SK-N-SH (cell line): Measurements from ENCODE around the gene EDA2R.

Experiments used
- ELF1 ChIP-seq: IDR thresholded peaks from 2 replicates; pipeline ENCODE4 v1.4.0; 2012
- EP300 ChIP-seq, 2 experiments: IDR thresholded peaks; 2 replicates each; pipeline versions ENCODE4 v1.4.0 to v1.6.1; 2012; ENCODE audit warnings: borderline replicate concordance in 1 of 2, low read depth in 1 of 2, low read length in 1 of 2
- NFIC ChIP-seq: IDR thresholded peaks from 2 replicates; pipeline ENCODE4 v1.4.0; 2012; ENCODE audit warnings: borderline replicate concordance
- RAD21 ChIP-seq: IDR thresholded peaks from 2 replicates; pipeline ENCODE4 v1.6.1; 2012; ENCODE audit warnings: mild to moderate bottlenecking, low read length
- TCF12 ChIP-seq: IDR thresholded peaks from 2 replicates; pipeline ENCODE4 v1.4.0; 2012
- YY1 ChIP-seq: IDR thresholded peaks from 2 replicates; pipeline ENCODE4 v1.4.0; 2012; ENCODE audit warnings: low read depth, mild to moderate bottlenecking
- TF ChIP-seq, protein P1 (sequence below): fragments of 200-600 bp; sonication (generic); IDR thresholded peaks from 2 replicates; pipeline ENCODE4 v1.6.1; 2017; ENCODE audit warnings: antibody characterized with exemption, mild to moderate bottlenecking, moderate library complexity
- TF ChIP-seq, protein P2 (sequence below): IDR thresholded peaks from 2 replicates; pipeline ENCODE4 v1.6.1; 2012; ENCODE audit warnings: mild to moderate bottlenecking, low read depth, low read length, moderate library complexity
- TF ChIP-seq, protein P3 (sequence below): IDR thresholded peaks from 2 replicates; pipeline ENCODE4 v1.4.0; 2012; ENCODE audit warnings: low read depth

DNA sequence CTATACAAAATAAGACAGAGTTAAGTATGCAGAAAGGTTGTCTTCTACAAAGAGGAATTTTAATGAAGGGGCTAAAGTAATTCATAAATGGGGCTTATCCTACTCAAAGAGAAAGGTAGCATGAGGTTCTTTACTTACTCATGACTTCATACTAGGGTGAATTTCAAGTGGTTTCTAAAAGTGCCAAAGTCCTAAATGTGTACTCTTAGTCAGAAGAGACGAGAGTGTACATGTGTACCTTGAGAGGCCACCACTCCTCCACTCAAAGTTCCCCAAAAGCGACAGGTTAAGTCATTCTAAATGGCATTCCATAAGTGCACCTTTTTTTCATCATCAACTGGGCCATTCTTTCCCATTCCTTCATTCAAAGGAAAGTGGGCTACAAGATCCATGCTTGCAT, 21.9 kb downstream of the EDA2R start:
- TF ChIP-seq, protein P1, sequence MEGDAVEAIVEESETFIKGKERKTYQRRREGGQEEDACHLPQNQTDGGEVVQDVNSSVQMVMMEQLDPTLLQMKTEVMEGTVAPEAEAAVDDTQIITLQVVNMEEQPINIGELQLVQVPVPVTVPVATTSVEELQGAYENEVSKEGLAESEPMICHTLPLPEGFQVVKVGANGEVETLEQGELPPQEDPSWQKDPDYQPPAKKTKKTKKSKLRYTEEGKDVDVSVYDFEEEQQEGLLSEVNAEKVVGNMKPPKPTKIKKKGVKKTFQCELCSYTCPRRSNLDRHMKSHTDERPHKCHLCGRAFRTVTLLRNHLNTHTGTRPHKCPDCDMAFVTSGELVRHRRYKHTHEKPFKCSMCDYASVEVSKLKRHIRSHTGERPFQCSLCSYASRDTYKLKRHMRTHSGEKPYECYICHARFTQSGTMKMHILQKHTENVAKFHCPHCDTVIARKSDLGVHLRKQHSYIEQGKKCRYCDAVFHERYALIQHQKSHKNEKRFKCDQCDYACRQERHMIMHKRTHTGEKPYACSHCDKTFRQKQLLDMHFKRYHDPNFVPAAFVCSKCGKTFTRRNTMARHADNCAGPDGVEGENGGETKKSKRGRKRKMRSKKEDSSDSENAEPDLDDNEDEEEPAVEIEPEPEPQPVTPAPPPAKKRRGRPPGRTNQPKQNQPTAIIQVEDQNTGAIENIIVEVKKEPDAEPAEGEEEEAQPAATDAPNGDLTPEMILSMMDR: no peak
- TF ChIP-seq ELF1 (no peak), RAD21 (no peak), NFIC (no peak), EP300 (IDR thresholded peaks at IDR 0.05; ENCODE audit: borderline replicate concordance in 1 of 2, low read depth in 1 of 2, low read length in 1 of 2) (no peak), TCF12 (no peak), YY1 (no peak)
- TF ChIP-seq, protein P2, sequence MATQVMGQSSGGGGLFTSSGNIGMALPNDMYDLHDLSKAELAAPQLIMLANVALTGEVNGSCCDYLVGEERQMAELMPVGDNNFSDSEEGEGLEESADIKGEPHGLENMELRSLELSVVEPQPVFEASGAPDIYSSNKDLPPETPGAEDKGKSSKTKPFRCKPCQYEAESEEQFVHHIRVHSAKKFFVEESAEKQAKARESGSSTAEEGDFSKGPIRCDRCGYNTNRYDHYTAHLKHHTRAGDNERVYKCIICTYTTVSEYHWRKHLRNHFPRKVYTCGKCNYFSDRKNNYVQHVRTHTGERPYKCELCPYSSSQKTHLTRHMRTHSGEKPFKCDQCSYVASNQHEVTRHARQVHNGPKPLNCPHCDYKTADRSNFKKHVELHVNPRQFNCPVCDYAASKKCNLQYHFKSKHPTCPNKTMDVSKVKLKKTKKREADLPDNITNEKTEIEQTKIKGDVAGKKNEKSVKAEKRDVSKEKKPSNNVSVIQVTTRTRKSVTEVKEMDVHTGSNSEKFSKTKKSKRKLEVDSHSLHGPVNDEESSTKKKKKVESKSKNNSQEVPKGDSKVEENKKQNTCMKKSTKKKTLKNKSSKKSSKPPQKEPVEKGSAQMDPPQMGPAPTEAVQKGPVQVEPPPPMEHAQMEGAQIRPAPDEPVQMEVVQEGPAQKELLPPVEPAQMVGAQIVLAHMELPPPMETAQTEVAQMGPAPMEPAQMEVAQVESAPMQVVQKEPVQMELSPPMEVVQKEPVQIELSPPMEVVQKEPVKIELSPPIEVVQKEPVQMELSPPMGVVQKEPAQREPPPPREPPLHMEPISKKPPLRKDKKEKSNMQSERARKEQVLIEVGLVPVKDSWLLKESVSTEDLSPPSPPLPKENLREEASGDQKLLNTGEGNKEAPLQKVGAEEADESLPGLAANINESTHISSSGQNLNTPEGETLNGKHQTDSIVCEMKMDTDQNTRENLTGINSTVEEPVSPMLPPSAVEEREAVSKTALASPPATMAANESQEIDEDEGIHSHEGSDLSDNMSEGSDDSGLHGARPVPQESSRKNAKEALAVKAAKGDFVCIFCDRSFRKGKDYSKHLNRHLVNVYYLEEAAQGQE: no peak
- TF ChIP-seq, protein P3, sequence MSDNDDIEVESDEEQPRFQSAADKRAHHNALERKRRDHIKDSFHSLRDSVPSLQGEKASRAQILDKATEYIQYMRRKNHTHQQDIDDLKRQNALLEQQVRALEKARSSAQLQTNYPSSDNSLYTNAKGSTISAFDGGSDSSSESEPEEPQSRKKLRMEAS: no peak
